NCI-H1105 treated with DMSO at 0.1 percent for 48 hours (cell line): ENCODE measurements around the gene ASIC5.
"Not testable (repeated sequence)": the region's sequence is repeated elsewhere in the genome, so short reads cannot be mapped to it uniquely, and the experiment has no call there.

ENCODE experiments used
- DNase-seq: peaks from one replicate; lab custom pipeline; 2025; lab: John Stamatoyannopoulos, UW

Gene ASIC5

GRCh38 chr4:155866177-155866576 is at the start of gene ASIC5:
Gene ASIC5 (minus strand): TSS chr4:155866277. CDS start chr4:155866226, 51 bp downstream.
- no peak for DNase-seq

DNA sequence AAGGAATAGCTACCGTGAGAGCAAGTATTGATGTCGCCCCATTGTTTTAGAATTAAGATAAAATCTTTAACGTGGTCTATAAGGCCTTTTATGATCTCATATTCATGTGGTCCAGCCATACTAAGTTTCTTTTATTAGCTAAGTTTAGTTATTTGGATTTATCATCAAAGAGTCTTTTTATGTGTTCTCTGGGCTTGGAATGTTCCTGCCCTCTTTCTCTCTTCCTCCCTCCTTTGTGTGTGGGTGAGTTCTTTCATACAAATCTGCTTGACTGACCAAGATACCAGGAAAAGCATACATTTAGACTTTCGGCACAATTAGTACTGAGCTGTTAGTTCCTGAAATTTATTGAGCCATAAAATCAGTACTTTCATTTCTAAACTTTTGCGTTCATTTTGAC is 48.7 kb upstream of the ASIC5 start:
- no peak for DNase-seq

DNA sequence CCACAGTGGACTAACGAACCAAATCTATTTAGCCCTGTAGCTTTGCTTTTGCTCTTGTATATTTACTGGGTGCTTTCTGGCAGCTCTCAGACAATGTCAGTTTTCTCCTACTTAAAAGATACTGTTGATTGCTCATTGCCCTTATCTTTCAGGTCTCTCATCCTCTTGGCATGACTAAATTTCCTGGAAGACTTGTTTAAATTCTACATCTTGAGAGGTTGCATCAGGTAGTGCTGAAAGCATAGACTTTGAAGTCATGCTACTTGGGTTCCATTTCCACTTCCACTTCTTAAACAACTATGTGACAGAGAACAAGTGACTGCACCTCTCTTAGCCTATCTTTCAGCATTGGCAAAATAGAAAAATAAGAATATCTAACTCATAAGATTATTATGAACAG is 45.8 kb upstream of the ASIC5 start:
- no peak for DNase-seq

GRCh38 chr4:155909615-155910226 is 43.6 kb upstream of the ASIC5 start:
- no peak for DNase-seq

GRCh38 chr4:155908187-155909139 is 42.4 kb upstream of the ASIC5 start:
- no peak for DNase-seq

DNA sequence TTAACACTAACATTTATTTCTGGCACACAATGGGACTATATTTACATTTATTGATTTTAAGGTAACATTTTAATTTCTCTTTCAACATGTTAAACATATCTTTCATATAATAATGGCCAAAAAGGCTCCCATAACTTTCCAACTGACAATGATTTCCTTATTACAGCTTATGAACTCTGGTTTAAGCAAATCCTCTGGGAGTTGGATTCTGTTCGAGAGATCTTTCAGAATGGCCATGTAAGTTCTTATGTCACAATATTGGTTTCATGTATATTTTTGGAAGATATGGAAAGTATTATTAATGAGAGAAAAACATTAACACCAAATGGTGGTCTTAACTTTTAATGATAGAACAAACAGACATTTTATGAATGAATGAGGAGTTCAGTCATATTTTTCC is 41.5 kb upstream of the ASIC5 start:
- no peak for DNase-seq

DNA sequence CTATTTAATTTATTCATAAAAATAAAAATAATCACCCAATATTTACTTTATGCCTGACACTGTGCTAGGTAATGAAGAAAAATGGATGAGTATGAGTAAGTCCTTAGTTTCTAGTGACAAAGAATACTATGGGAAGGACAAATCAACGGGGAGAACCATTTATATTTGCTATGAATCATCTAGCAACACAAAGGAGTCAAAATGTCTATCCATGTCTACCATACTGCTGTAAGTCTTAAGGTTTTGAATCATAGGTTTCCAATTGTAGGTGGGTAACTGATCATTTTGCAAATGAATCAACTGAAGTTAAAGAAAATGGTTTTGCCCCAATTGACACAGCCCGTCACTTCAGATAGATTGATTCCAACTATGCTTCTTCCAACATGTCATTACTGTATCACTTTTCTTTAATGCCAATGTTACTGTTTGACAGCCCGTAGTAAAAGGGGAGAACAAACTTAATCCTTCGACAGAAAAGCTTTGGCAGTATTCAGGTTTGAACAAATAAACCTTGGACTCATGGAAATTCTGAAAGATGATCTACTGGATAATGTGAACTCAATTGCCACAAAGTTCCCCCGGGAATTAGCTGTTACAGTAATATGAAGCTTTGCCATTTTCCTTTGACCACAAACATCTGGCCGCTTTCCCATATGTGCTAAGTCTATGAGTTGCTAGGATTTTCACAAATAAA is 40.6 kb upstream of the ASIC5 start:
- DNase-seq: peak; percentile 35

DNA sequence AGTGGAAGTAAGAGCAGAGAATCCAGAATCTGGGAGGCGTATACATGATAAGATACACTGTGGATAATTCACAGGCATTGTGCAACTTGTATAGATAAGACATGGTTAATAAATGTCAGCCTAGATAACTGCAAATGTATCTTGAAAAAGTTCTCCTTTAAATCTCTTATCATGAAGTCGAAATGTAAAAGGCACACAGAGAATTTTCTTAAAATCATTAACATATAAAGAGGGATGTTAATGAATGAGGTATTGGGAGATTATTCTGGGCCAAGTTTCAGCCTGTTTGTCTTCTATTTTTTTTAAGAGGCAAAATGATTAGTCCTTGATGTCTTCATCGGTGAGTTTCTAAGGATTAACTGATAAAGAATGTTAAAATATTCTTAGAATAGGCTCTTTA is 38.3 kb upstream of the ASIC5 start:
- DNase-seq: no peak

DNA sequence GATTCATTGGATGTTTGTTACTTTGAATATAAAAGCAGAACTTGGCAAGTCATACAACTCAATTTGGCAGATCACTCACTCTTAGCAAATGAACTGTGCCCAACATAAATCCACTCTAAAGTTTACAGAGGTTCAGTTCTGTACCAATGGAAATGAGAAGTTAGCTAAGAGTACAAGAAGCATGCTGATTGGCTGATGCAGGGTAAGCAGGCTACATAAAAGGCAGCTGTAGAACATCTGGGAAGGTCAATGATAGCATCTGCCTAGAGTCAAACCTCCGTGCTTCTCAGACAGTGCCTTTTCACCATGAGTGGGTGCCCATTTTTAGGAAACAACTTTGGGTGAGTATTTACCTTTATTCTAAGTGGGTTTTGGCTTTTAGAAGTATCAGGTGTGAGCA is 37.4 kb upstream of the ASIC5 start, which contains the start of gene TDO2:
TDO2 (plus strand) TSS at position 244 of the 400 bp plus-strand sequence; CDS start at position 307, 63 bp downstream.
- DNase-seq: no peak

GRCh38 chr4:155901013-155901412 is 34.9 kb upstream of the ASIC5 start:
- DNase-seq: no peak

- no peak for DNase-seq
These were observed 34.3 kb upstream of the ASIC5 start for GRCh38 chr4:155900381-155900780.

- no peak for DNase-seq
These were observed 33.8 kb upstream of the ASIC5 start for GRCh38 chr4:155899891-155900290.

DNA sequence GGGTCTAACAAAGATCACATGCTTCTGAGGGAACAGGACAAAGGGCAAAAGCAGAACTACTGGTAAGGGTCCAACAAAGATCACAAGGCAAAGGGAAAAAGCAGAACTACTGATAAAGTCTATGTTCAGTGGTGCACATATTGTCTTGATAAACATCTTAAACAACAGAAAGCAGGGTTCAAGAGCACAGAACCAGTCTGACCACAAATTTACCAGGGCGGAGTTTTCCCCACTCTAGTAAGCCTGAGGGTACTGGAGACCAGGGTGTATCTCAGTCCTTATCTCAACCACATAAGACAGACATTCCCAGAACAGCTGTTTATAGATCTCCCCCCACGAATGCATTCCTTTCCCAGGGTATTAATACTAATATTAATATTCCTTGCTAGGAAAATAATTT is 32.3 kb upstream of the ASIC5 start:
- DNase-seq: not testable (repeated sequence)

- no peak for DNase-seq
These were observed 25.0 kb upstream of the ASIC5 start for GRCh38 chr4:155891058-155891457.

DNA sequence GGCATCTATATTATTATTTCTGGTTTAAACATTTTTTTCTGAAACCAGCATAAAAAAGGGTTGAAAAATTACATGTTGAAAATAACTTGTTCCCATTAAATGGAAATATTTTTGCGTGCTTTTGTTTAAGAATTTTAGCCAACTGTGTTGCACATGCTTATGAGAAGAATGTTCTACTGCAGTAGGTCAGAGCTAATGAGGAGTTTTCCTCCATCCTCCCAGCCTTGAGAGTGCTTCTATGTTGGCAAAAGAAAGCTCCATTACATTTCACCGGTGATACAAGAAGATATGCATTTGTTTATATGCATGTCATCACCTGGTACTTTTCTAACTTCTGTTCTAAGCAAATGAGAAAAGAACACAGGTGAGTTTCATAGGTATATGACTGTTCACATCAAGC is 23.9 kb upstream of the ASIC5 start:
- DNase-seq: no peak

- DNase-seq: no peak
These were observed 23.1 kb upstream of the ASIC5 start for GRCh38 chr4:155889031-155889793.

GRCh38 chr4:155887847-155888570 is 21.9 kb upstream of the ASIC5 start:
- DNase-seq: no peak

DNA sequence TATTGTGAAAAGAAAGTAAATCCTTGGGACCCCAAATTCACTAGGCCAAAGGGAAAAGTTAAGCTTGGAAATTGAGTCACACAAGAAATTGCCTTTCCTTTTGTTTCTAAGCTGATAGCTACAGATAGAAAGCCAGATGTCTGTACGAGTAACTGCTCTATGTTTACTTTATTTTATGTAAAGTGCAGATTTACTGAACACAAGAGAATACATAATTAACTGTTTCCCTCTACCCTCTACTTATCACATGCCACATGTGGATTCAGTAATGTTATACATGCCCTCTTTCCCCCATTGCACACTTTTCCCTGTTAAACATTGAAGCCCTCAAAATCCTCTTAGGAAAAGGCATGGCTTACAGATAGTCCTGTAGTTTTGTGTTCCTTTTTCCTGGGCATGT is 21.0 kb upstream of the ASIC5 start:
- no peak for DNase-seq

GRCh38 chr4:155885666-155886065 is 19.6 kb upstream of the ASIC5 start:
- DNase-seq: no peak

- no peak for DNase-seq
These were observed 17.8 kb upstream of the ASIC5 start for GRCh38 chr4:155883895-155884294.

DNA sequence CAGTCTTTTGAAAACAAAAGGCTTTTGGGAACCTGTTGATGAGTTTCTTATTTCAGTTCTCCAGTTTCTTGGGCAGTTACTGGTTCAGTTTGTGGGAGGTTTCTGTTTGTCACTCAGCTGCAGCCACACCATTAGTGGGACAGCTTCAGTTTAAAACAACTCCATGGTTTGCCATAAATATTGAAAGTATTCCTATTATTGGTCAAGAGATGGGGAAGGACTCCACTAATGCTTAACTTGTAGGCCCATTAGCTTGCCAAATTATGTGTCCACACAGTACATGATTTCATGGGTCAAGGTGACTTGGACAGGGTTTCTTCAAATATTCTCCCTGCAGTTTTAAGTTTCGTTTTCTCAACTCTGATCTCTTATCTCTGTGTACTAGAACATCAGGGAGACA is 15.5 kb upstream of the ASIC5 start:
- DNase-seq: no peak
